Parietal lobe (tissue), 2 donors: ENCODE results near the gene CCDC17. TPM values are rescaled to one million over a fixed set of nuclear protein-coding genes. Genes with fewer than 3 reads are reported as not detected.

Experiments
- small RNA-seq: library from RNA; depleted of rRNA; stranded (forward); fragments of <200 nt; gene quantifications from one replicate; pipeline ENCODE3, GENCODE V24; 2014; ENCODE audit warnings: low replicate concordance
- total RNA-seq: library from RNA; depleted of rRNA; stranded (reverse); fragments of >200 nt; gene quantifications from one replicate; pipeline ENCODE4 v1.2.3, GENCODE V29; 2014

CCDC17 gene
- 0.94 TPM for total RNA-seq

DNA sequence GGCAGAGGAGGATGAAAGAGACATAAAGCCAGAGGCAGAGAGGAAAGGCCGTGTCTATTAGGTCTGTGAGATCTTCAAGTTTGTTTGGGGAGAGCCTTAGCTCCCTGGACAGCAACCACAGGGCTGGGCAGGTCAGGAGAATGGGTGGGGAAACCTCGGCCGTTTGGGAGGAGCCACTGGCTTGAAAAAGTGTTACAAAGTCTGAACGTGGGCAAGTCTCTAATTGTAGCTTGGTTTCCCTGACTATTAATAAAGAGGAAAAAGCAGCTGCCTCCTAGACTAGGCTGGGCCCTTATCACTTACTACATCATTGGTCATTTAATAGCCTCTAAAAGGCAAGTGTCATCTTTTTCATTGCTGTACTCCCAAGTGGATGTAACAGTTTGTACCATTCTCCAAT is at the start of gene CCDC17:
Gene CCDC17, minus strand, starts transcription at position 83 of the 400 bp plus-strand sequence. CDS start 145 bp downstream, outside the sequence.

GRCh38 chr1:45583666-45584350 is 40.0 kb downstream of the CCDC17 start, which contains the start of gene NASP:
Gene NASP (plus strand): TSS chr1:45584041. CDS start chr1:45584147, 106 bp downstream.

Small RNAs within 50 kb of the gene (small RNA-seq; reads per million reads assigned to genes)
- gene AL355480.1 (not detected), gene AL355480.2 (not detected), gene AL355480.3 (not detected), gene AL355480.4 (not detected)

Other genes starting within 250 kb of the CCDC17 start
- 1.6 TPM for gene TESK2, start 132.9 kb downstream of the CCDC17 start, total RNA-seq
- gene CCDC163, start 124.0 kb downstream of the CCDC17 start, total RNA-seq: 0.63 TPM
- 2.8 TPM for gene MMACHC, start 123.8 kb downstream of the CCDC17 start, total RNA-seq
- 128 TPM for gene PRDX1, start 102.2 kb downstream of the CCDC17 start, total RNA-seq
- gene AKR1A1, start 73.2 kb downstream of the CCDC17 start, total RNA-seq: 68.9 TPM
- 165 TPM for gene NASP, start 40.0 kb downstream of the CCDC17 start, total RNA-seq
- gene GPBP1L1, start 62.5 kb upstream of the CCDC17 start, total RNA-seq: 91.1 TPM
- 31.0 TPM for gene TMEM69, start 64.1 kb upstream of the CCDC17 start, total RNA-seq
- 11.6 TPM for gene IPP, start 126.6 kb upstream of the CCDC17 start, total RNA-seq
- gene MAST2, start 179.6 kb upstream of the CCDC17 start, total RNA-seq: 126 TPM